ENCODE data around the gene SPDYC. TPM values are rescaled to one million over a fixed set of nuclear protein-coding genes. Genes with fewer than 3 reads are reported as not detected.

SPDYC gene
- total RNA-seq, 3 donors from 2014 or later, result not detected

- Histone ChIP-seq H3K4me3 (no peak overlapping the region), H3K9me3 (no peaks in the 10 kb centered on the region), H3K4me1 (ENCODE audit: low read depth) (peaks cover 22% of the 10 kb centered on the region), H3K36me3 (ENCODE audit: low read depth) (peaks cover 21% of the 10 kb centered on the region)
- ATAC-seq (no peak), DNase-seq (no peak)
- intact Hi-C loops (cut with DNase I, micrococcal nuclease), result no loop called here
- TF ChIP-seq CTCF (IDR thresholded peaks at IDR 0.05), result no peak
Observed at GRCh38 chr11:65125197-65126056, 44.6 kb upstream of the SPDYC start.

GRCh38 chr11:65126624-65127274 lies 43.3 kb upstream of the SPDYC start:
- intact Hi-C loops (cut with DNase I, micrococcal nuclease), result no loop called here
- Histone ChIP-seq H3K36me3 (ENCODE audit: low read depth) (peaks cover 26% of the 10 kb centered on the region), H3K4me1 (ENCODE audit: low read depth) (peaks cover 12% of the 10 kb centered on the region), H3K4me3 (no peak overlapping the region), H3K9me3 (no peaks in the 10 kb centered on the region)
- peak in 1 of 3 donors; percentile 19 for DNase-seq
- no peak for ATAC-seq
- no peak for TF ChIP-seq CTCF (IDR thresholded peaks at IDR 0.05)

- ATAC-seq, result no peak
- H3K4me1 ChIP-seq (ENCODE audit: low read depth), result peaks cover 15% of the 10 kb centered on the region
- DNase-seq, result peak in 1 of 3 donors; percentile 16
- intact Hi-C loops (cut with DNase I, micrococcal nuclease), result no loop called here
- H3K4me3 ChIP-seq, result no peak overlapping the region
- no peaks in the 10 kb centered on the region for H3K9me3 ChIP-seq
- H3K36me3 ChIP-seq (ENCODE audit: low read depth), result peaks cover 31% of the 10 kb centered on the region
- TF ChIP-seq CTCF (IDR thresholded peaks at IDR 0.05), result no peak
Observed at GRCh38 chr11:65127473-65128181, 42.4 kb upstream of the SPDYC start.

- Histone ChIP-seq H3K36me3 (ENCODE audit: low read depth) (peaks cover 31% of the 10 kb centered on the region), H3K4me3 (no peak overlapping the region), H3K9me3 (no peaks in the 10 kb centered on the region), H3K4me1 (ENCODE audit: low read depth) (peaks cover 16% of the 10 kb centered on the region)
- intact Hi-C loops (cut with DNase I, micrococcal nuclease), result no loop called here
- TF ChIP-seq CTCF (IDR thresholded peaks at IDR 0.05), result no peak
- ATAC-seq (no peak), DNase-seq (peak in 1 of 3 donors; percentile 18)
Observed at GRCh38 chr11:65128182-65129145, 41.6 kb upstream of the SPDYC start.
